SH-SY5Y (cell line): ENCODE measurements around the gene TNMD.

Experiments used
- GATA2 ChIP-seq: IDR thresholded peaks from 2 replicates; pipeline ENCODE4 v1.6.1; 2011; ENCODE audit warnings: mild to moderate bottlenecking, low read depth, low read length
- GATA3 ChIP-seq: IDR thresholded peaks from 2 replicates; pipeline ENCODE4 v1.6.1; 2011; ENCODE audit warnings: low read depth, mild to moderate bottlenecking, low read length, moderate library complexity

Gene TNMD

DNA sequence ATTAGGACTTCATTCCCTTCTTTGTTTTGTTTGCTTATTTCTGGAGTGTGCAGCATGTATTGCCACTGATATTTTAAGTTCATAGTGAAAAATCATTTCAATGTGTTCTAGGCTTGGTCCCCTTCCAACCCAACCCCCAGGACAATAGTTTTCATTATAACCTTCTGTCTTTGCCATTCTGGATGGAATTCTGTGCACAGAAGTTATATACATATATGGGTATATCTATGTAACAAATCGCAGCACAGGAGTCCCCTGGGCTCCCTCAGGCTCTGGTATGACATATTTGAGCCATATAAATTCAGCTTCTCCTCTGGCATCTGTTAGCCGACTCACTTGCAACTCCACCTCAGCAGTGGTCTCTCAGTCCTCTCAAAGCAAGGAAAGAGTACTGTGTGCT lies at the start of gene TNMD:
TNMD (plus strand) TSS at position 326 of the 400 bp plus-strand sequence. CDS start 83 bp downstream, outside the sequence.
- no peak for TF ChIP-seq GATA3
- TF ChIP-seq GATA2 = no peak

DNA sequence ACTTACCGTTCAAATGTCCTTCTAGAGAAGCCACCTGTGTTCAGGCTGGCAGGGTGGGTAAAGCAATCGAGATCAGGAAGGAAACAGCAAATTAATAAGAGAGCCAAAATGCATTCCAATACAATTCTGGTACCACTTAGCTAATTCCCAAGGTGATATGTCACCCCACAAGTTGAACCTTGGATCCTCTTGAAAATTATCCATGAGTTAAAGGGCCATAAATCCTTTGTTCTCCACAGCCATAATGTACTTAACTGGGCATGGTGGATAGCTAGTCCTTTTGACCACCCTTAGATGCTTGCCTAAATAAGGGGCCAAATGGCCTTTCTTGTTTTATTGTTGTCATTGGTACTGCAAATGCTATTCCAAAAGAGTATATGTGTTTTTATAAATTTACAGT lies 2.0 kb downstream of the TNMD start:
- TF ChIP-seq GATA3 (no peak), GATA2 (no peak)

DNA sequence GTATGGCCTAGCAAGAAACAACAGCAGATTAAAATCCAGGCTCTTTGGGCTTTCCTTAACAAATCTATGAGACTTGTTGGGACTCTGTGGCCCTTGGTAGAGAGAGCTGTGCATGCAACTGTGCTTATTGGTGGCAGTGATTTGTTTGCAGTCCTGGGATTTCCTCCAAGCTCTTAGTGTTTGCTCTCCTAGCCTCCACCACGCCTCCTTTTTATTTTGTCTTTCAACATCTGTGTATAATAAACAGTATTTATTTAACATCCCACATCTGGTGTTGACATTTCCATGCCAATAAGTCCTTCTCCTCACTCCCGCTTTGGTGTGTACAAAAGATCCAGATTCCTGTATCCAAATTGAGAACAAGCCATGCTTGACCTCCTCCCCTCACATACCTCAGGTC lies 3.1 kb downstream of the TNMD start:
- TF ChIP-seq GATA2 = no peak
- TF ChIP-seq GATA3 = no peak

DNA sequence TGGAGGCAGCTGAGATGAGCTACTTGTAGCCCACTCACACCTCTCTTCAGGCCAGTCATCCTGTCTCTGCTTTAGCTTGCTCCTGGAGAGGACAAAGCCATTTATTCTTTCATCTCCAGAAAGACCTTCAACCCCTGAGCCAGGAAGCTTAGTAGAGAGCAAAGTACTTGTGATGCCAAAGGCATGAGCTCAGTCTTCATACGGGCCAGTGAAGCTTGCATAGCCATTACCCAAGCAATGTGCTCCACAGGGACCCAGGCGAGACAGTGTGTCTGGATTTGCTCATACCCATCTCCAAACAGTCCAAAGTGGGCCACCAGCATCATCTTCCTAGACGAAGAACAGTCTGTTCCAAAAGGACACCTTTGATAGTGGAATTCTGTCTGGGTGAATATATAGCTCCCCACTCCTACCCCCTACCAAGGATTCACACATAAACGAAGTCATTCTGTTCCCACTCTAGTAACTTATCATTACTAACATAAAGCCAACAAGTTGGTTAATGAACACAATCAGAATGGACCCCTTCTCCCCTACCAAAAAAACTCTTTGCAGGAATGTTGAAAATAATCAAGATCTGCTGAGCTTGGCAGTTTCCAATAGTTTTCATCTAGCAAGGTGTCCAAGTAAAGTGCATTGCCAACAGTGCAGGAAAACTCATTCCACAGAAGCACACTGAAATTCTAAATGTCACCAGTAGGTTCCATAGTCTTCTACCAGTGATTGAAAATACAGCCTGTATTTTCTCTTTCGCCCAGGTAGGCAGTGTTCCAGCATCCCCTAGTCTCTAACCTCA lies 6.7 kb downstream of the TNMD start:
- TF ChIP-seq GATA3 (no peak), GATA2 (no peak)

DNA sequence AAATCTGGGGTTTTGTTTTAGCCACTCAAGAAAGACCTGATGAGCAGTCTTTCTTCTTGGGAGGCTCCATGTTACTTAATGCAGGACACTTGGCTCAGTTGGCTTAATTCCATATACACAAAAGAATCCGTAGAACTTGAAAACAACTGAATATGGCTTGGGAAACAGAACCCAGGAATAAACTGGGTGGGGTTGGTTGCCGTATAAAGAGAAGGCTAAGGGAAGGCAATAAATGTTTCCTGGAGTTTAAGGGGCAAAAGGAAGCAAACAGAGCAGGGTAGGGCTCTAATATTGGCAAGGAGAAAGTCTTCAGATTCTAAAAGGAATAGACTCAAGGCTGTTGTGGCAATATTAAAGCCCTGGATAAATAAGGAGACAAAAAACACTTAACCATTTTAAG lies 8.4 kb downstream of the TNMD start:
- TF ChIP-seq GATA2 (no peak), GATA3 (no peak)

DNA sequence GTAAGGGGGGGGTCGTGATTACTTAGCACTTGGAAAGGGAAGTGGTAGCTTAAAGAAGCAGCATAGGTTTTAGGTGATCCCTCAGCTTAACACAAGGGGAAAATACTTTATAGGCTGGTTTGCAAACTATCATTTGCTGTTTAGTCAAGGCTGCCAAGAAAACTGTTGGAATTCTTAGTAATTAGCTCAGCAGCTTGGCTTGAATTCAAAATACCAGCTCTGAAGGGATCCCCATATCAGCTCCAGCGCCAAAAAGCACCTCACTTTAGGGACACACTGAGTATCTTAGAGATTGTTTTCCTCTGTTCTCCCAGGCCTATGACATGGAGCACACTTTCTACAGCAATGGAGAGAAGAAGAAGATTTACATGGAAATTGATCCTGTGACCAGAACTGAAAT lies 8.8 kb downstream of the TNMD start:
- TF ChIP-seq GATA2 = no peak
- TF ChIP-seq GATA3 = no peak

DNA sequence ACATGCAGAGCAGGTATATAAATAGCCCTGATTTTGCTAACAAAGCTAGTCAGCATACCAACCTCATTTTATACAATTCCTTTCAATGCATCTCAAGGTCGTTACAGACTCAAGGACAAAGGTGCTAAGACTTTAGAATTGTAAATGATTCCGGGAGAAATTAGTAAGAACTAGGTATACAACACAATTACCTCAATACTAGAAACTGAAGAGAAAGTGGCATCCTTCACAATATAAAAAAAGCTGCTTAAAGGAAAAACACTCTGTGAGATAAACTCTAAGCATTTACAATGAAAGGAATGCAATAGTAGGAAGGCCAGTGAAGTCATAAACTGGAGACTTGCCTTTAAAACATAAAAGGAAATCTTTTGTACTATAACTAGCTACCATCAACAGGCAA lies 11.9 kb downstream of the TNMD start:
- TF ChIP-seq GATA3 (no peak), GATA2 (no peak)

DNA sequence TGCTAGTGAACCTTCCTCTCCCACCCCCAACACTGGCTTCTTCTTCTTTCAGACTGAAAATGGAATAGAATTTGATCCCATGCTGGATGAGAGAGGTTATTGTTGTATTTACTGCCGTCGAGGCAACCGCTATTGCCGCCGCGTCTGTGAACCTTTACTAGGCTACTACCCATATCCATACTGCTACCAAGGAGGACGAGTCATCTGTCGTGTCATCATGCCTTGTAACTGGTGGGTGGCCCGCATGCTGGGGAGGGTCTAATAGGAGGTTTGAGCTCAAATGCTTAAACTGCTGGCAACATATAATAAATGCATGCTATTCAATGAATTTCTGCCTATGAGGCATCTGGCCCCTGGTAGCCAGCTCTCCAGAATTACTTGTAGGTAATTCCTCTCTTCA lies 14.7 kb downstream of the TNMD start:
- no peak for TF ChIP-seq GATA3
- TF ChIP-seq GATA2 = no peak

DNA sequence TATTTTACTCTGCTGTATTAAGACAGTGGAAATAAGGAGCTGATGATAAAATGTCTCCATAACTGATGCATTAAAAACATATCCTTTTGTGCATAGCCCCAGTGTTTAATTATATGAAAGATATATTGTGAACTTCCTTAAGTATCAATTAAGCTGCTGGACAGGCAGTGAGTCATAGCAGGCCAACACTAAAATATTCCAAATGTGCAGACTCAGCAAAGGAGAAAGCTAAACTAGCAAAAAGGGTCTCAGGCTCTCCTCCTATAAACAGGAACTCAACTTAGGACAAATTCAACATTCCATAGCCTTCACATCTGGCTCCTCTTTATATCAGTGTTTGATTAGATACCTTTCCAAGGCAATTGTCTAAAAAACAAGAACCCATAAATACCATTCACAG lies 15.6 kb downstream of the TNMD start:
- TF ChIP-seq GATA3 (no peak), GATA2 (no peak)

DNA sequence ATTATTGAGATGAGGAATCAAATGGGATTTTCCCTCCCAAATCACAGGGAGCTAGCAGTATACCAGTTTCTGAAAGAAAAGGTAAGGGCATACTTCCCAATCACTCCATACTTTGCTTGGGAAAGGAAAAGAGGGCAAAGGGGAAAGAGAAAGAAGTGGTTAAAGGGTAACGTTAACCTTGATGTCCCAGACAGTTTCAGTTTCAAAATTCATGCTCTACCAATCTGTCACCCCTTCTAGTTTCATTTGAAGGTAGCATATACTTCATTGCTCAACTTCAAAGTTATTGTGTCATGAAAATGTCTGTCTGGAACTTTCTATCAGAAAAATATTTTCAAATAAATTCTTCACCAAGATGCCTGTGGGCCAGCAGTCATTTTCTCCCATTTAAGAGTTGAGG lies 16.0 kb downstream of the TNMD start:
- TF ChIP-seq GATA2 (no peak), GATA3 (no peak)

DNA sequence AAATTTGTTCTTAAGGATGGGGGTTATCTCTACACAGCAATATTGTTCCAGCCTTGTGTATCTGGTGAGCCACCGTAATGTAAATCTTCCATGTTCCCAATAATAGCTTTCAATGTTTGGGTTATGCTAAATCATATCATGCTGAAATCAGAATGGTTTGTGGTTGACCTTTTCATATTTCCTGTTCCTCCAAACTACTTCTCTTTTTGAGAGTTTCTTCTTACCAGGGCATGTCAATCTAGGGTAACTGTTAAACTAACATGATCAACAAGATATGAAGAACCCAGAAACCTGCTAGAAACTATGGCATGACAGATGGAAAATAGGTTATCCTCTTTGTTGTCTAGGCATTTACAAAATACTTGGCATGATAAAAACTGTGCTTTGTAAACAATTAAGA lies 22.0 kb downstream of the TNMD start:
- no peak for TF ChIP-seq GATA2
- no peak for TF ChIP-seq GATA3

DNA sequence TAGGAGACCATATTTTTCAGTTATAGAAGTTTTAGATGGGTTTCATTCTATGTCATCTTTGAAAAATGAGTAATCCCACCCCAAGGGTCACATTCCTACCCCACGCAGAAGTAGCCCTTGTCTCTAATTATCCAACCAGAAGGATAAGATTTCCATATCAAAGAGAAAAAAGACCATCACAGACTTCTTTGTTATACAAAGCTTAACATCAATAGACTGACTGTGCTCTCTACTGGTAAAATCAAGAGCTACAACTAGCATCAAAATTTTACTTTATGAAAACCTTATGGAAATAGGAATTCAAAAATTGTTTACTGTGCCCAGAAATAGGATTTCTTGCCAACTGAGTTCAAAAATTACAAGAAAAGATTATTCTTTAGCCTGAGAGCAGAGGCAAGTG lies 24.9 kb downstream of the TNMD start:
- no peak for TF ChIP-seq GATA2
- no peak for TF ChIP-seq GATA3

DNA sequence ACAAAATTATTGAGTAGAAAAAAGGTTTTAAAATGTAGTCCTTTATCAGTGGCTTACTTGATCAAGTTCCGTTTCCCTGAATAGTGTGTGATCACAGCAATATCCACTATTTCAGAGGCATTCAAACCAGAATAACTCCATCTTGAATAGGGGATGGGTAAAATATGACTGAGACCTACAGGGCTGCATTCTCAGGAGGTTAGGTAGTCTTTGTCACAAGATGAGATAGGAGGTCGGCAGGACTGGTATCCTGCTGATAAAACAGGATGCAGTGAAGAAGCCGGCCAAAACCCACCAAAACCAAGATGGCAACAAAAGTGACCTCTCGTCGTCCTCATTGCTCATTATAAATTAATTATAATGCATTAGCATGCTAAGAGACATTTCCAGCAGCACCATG lies 27.2 kb downstream of the TNMD start:
- TF ChIP-seq GATA2 (no peak), GATA3 (no peak)

DNA sequence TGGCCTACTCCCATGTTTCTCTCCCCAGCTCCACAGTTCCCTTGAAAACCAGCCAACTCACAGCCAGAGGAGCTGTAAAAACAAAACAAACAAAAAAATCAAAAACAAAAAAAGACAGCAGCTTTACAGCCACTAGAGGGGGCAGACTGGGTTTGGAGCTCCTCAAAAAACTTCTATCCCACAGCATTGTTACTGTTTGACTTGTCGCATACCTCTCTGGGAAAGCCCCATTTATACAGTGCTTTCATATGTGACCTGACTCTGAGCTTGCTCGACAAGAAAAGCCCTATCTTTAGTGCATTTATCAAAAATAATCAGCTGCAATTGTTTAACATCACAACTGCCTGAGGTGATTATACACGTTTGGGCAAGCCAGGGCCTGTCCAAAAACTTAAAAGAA lies 30.3 kb downstream of the TNMD start:
- no peak for TF ChIP-seq GATA3
- no peak for TF ChIP-seq GATA2

DNA sequence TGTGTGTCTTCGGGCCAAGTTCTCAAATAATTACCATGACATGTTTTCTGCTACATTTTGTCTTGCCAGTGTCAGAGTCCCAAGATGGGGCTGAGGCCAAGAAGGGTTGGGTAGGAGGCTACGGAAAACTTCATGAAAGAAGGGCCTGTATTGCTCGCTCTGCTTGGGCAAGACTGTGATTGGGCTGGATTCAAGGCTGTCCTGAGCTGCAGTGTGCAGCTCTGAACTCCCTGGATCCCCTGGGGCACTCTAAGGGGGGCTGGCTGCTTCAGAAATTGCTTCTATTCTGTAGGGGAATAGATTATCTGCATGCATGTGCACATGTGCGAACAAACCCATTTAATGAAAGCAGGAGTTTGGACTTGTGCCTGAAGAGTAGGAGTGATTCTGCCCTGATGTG lies 38.3 kb downstream of the TNMD start:
- TF ChIP-seq GATA3 = no peak
- no peak for TF ChIP-seq GATA2

DNA sequence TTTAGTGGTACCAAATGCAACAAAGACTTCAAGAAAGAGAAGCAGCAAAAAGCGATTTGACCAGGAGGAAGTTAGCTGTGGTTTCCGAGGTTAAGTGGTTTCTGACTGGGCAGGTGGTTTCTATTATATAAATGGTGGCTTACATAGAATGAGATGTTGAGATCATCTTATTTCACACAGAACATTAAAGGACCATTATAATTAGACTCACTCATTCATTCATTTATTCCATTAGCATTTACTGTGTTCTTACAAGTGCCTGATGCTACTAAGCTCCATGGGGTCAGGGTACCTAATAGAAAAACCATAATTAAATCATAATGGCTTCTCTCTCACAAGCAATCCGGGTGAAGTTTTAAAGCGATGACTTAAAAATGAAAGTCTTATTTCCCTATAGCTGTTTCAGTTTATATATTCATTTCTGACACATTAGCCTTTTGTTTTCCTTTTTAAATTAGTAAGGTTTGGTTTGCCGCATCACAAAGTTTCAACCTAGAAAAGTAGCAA lies 41.3 kb downstream of the TNMD start:
- TF ChIP-seq GATA3 (no peak), GATA2 (no peak)

DNA sequence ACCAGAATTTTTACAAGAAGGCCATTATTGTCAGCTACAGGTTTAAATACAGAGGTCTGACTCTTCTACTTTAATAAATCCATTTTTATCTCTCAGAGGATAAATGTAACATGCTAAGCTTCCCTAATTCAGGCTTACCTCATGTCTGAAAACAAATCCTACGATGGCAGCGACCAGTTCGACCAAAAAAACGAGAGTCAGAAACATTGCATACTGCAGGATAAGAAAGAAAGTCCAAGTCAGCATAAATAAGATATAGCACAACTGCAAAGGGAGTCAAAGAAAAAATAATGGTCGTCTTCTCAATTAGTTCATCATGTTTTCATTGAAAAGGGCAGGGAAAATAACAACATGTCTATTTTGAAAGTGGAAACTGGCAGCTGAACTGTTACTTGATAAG lies 50.3 kb downstream of the TNMD start:
- TF ChIP-seq GATA2 (no peak), GATA3 (no peak)
